ENCODE measurements around the gene LPAR5. TPM values are rescaled to one million over a fixed set of nuclear protein-coding genes. Genes with fewer than 3 reads are reported as not detected.
A peak's percentile ranks its signal among the peaks of the same experiment; 100 is the strongest.

Gene LPAR5
- total RNA-seq, 4 donors from 2014 or later = 0.61 to 1.3 TPM; not detected in 2

GRCh38 chr12:6653342-6653741, 17.6 kb upstream of the LPAR5 start:
- no peaks in the 10 kb centered on the region for H3K36me3 ChIP-seq
- no peak for DNase-seq
- intact Hi-C loops (cut with DNase I; ENCODE audit: low total_unique reads) = no loop called here

GRCh38 chr12:6652391-6652790, 16.6 kb upstream of the LPAR5 start:
- no peak overlapping the region for H3K4me3 ChIP-seq
- no peaks in the 10 kb centered on the region for H3K4me1 ChIP-seq
- TF ChIP-seq CTCF (IDR thresholded peaks at IDR 0.05) = no peak
- no peak for DNase-seq
- no peaks in the 10 kb centered on the region for H3K27me3 ChIP-seq
- no peaks in the 10 kb centered on the region for H3K9me3 ChIP-seq
- no peaks in the 10 kb centered on the region for H3K36me3 ChIP-seq
- intact Hi-C loops (cut with DNase I; ENCODE audit: low total_unique reads) = no loop called here
- no peak overlapping the region for H3K27ac ChIP-seq

More at GRCh38 chr12:6653342-6653741, 17.6 kb upstream of the LPAR5 start:
- Histone ChIP-seq H3K4me1 (no peaks in the 10 kb centered on the region), H3K9me3 (no peaks in the 10 kb centered on the region), H3K27ac (no peak overlapping the region), H3K27me3 (no peaks in the 10 kb centered on the region), H3K4me3 (no peak overlapping the region)
- TF ChIP-seq CTCF (IDR thresholded peaks at IDR 0.05) = no peak
- no peak for TF ChIP-seq POLR2A (IDR thresholded peaks at IDR 0.05)

GRCh38 chr12:6650832-6651231, 15.1 kb upstream of the LPAR5 start:
- H3K4me3 ChIP-seq = no peak overlapping the region
- H3K9me3 ChIP-seq = no peaks in the 10 kb centered on the region
- DNase-seq = no peak
- H3K36me3 ChIP-seq = no peaks in the 10 kb centered on the region
- no peak overlapping the region for H3K27ac ChIP-seq
- intact Hi-C loops (cut with DNase I; ENCODE audit: low total_unique reads) = no loop called here
- no peaks in the 10 kb centered on the region for H3K27me3 ChIP-seq
- no peak for TF ChIP-seq POLR2A (IDR thresholded peaks at IDR 0.05)
- no peak for TF ChIP-seq CTCF (IDR thresholded peaks at IDR 0.05)
- H3K4me1 ChIP-seq = no peaks in the 10 kb centered on the region

- intact Hi-C loops (cut with DNase I; ENCODE audit: low total_unique reads) = no loop called here
These were observed 11.4 kb upstream of the LPAR5 start, which contains the start of gene ACRBP for GRCh38 chr12:6647083-6647604. TSS of gene ACRBP (minus strand) at chr12:6647432. CDS start at chr12:6647366, 66 bp downstream.

More at GRCh38 chr12:6647083-6647604, 11.4 kb upstream of the LPAR5 start, which contains the start of gene ACRBP:
- H3K9me3 ChIP-seq = no peaks in the 10 kb centered on the region
- H3K27ac ChIP-seq = peak within 1 kb of the TSS; percentile 36 to 48
- DNase-seq = peak; percentile 73 to 80
- no peaks in the 10 kb centered on the region for H3K27me3 ChIP-seq
- H3K36me3 ChIP-seq = no peaks in the 10 kb centered on the region
- H3K4me1 ChIP-seq = no peaks in the 10 kb centered on the region
- TF ChIP-seq CTCF (IDR thresholded peaks at IDR 0.05) = no peak
- peak in 1 of 2 donors; percentile 38 for TF ChIP-seq POLR2A (IDR thresholded peaks at IDR 0.05)
- peak within 1 kb of the TSS; percentile 21 to 37 for H3K4me3 ChIP-seq

Data from uterus (tissue), 4 donors.